ENCODE results near the gene CITED1. TPM values are rescaled to one million over a fixed set of nuclear protein-coding genes. Genes with fewer than 3 reads are reported as not detected.

The CITED1 gene
- polyA plus RNA-seq, 5 donors, result 0.19 to 1.9 (median 0.47) TPM

- DNase-seq, result no peak
Measured at GRCh38 chrX:72309297-72310071, 3.8 kb upstream of the CITED1 start.

GRCh38 chrX:72308566-72309296 is 3.0 kb upstream of the CITED1 start:
- peak; percentile 68 to 69 for DNase-seq

- no peak for DNase-seq
Measured at GRCh38 chrX:72308209-72308565, 2.5 kb upstream of the CITED1 start.

GRCh38 chrX:72307646-72308051 is 1.9 kb upstream of the CITED1 start:
- DNase-seq, result no peak

- DNase-seq, result peak; percentile 51 to 54
Measured at GRCh38 chrX:72306851-72307645, 1.3 kb upstream of the CITED1 start.

- no peak for DNase-seq
Measured at GRCh38 chrX:72306085-72306801, 529 bp upstream of the CITED1 start.

GRCh38 chrX:72304877-72305276 is 837 bp downstream of the CITED1 start:
- DNase-seq, result no peak

GRCh38 chrX:72301781-72302180 is 3.9 kb downstream of the CITED1 start:
- no peak for DNase-seq

GRCh38 chrX:72299891-72300630 is 5.7 kb downstream of the CITED1 start:
- no peak for DNase-seq

GRCh38 chrX:72297953-72298730 is 7.6 kb downstream of the CITED1 start:
- DNase-seq, result no peak

- no peak for DNase-seq
Measured at GRCh38 chrX:72296991-72297390, 8.7 kb downstream of the CITED1 start.

GRCh38 chrX:72295745-72296144 is 10.0 kb downstream of the CITED1 start:
- no peak for DNase-seq

GRCh38 chrX:72294497-72294896 is 11.2 kb downstream of the CITED1 start:
- no peak for DNase-seq

GRCh38 chrX:72282302-72282701 is 23.4 kb downstream of the CITED1 start:
- no peak for DNase-seq

- DNase-seq, result no peak
Measured at GRCh38 chrX:72280321-72280845, 25.3 kb downstream of the CITED1 start.

GRCh38 chrX:72276478-72276953 is 29.2 kb downstream of the CITED1 start:
- DNase-seq, result peak in 1 of 2 donors; percentile 8

GRCh38 chrX:72274526-72274925 is 31.2 kb downstream of the CITED1 start:
- DNase-seq, result no peak

GRCh38 chrX:72273718-72274117 is 32.0 kb downstream of the CITED1 start:
- no peak for DNase-seq

GRCh38 chrX:72272868-72273267 is 32.8 kb downstream of the CITED1 start:
- no peak for DNase-seq

GRCh38 chrX:72271812-72272211 is 33.9 kb downstream of the CITED1 start:
- DNase-seq, result no peak
